GM23248 (cell line): ENCODE results near the gene C16orf78. TPM values are rescaled to one million over a fixed set of nuclear protein-coding genes. Genes with fewer than 3 reads are reported as not detected.

ENCODE experiments used
- DNase-seq: peaks from one replicate; pipeline ENCODE4 v3.0.0-alpha.2; 2015
- H2AFZ ChIP-seq: fragments of 200-600 bp; sonication (generic); 2 replicates; pipeline ENCODE4 v1.6.1; 2016; ENCODE audit warnings: antibody characterized with exemption
- H3F3A ChIP-seq: fragments of 200-600 bp; sonication (generic); 2 replicates; pipeline ENCODE4 v1.6.1; 2016; ENCODE audit warnings: mild to moderate bottlenecking, antibody characterized with exemption, mixed run types; ENCODE audit not compliant: insufficient read depth
- H3K27ac ChIP-seq: fragments of 200-600 bp; sonication (generic); 2 replicates; pipeline ENCODE4 v1.5.1; 2016; ENCODE audit warnings: mild to moderate bottlenecking
- H3K27me3 ChIP-seq: fragments of 200-600 bp; sonication (generic); replicated peaks from 2 replicates; pipeline ENCODE4 v1.6.1; 2016; ENCODE audit warnings: mild to moderate bottlenecking; ENCODE audit not compliant: insufficient read depth
- H3K36me3 ChIP-seq: fragments of 200-600 bp; sonication (generic); 2 replicates; pipeline ENCODE4 v1.6.1; 2016; ENCODE audit warnings: low read depth, mild to moderate bottlenecking
- H3K4me1 ChIP-seq: fragments of 200-600 bp; sonication (generic); 2 replicates; pipeline ENCODE4 v1.6.1; 2016; ENCODE audit warnings: mild to moderate bottlenecking; ENCODE audit not compliant: insufficient read depth
- H3K4me2 ChIP-seq: fragments of 200-600 bp; sonication (generic); one replicate; pipeline ENCODE4 v1.6.1; 2016; ENCODE audit warnings: mild to moderate bottlenecking; ENCODE audit not compliant: unreplicated experiment
- H3K4me3 ChIP-seq: fragments of 200-600 bp; sonication (generic); 2 replicates; pipeline ENCODE4 v1.5.1; 2016; ENCODE audit warnings: mild to moderate bottlenecking
- H3K79me2 ChIP-seq: fragments of 200-600 bp; sonication (generic); 2 replicates; pipeline ENCODE4 v1.6.1; 2016; ENCODE audit warnings: mild to moderate bottlenecking; ENCODE audit not compliant: insufficient read depth
- H3K9ac ChIP-seq: fragments of 200-600 bp; sonication (generic); 2 replicates; pipeline ENCODE4 v1.6.1; 2016; ENCODE audit warnings: mild to moderate bottlenecking
- H3K9me2 ChIP-seq: fragments of 200-600 bp; sonication (generic); 2 replicates; pipeline ENCODE4 v1.6.1; 2016; ENCODE audit warnings: mixed run types, mild to moderate bottlenecking, moderate library complexity; ENCODE audit not compliant: insufficient read depth
- H3K9me3 ChIP-seq: fragments of 200-600 bp; sonication (generic); one replicate; pipeline ENCODE4 v1.6.1; 2017; ENCODE audit warnings: low read depth
- H4K20me1 ChIP-seq: fragments of 200-600 bp; sonication (generic); 2 replicates; pipeline ENCODE4 v1.6.0; 2016; ENCODE audit not compliant: insufficient read depth
- EZH2 ChIP-seq: fragments of 200-600 bp; sonication (generic); IDR thresholded peaks from 2 replicates; pipeline ENCODE4 v1.6.1; 2018; ENCODE audit warnings: antibody characterized with exemption, mild to moderate bottlenecking; ENCODE audit not compliant: insufficient read depth, poor library complexity, severe bottlenecking
- EZH2phosphoT487 ChIP-seq: fragments of 200-600 bp; sonication (generic); IDR thresholded peaks from 2 replicates; pipeline ENCODE4 v1.6.1; 2018; ENCODE audit warnings: antibody characterized with exemption, moderate library complexity, mild to moderate bottlenecking, low read depth; ENCODE audit not compliant: insufficient read depth
- WGBS, 2 experiments: methylation state at CpG; one replicate each; pipeline ENCODE4 v1.1.6; 2015 to 2017; ENCODE audit warnings: low lambda C conversion rate in 2 of 2, low coverage in 1 of 2; ENCODE audit errors: missing lambda C conversion rate in 2 of 2; 5-methylcytosine and 5-hydroxymethylcytosine counted together
- in situ Hi-C: fragments of 300-500 bp; cut with MboI; formaldehyde crosslinking; loops from 2 replicates; pipeline ENCODE4 v1.15.0; 2020
- polyA plus RNA-seq: library from polyadenylated mRNA; unstranded; fragments of >200 nt; fragmentation: Nextera tagmentation; extraction: Ambion mirVana; gene quantifications from 2 replicates; pipeline ENCODE4 v1.2.1, GENCODE V29; 2016
- total RNA-seq: library from RNA; depleted of rRNA; stranded (reverse); fragments of >200 nt; shearing (Covaris generic); gene quantifications from 2 replicates; pipeline ENCODE4 v1.2.3, GENCODE V29; 2014

Gene C16orf78
- total and polyA plus RNA-seq, 2 experiments from 2014 or later: not detected

- H3K79me2 ChIP-seq: no peaks in the 10 kb centered on the region
- no peak overlapping the region for H3K9ac ChIP-seq
- H3K4me2 ChIP-seq: no peak overlapping the region
- in situ Hi-C loops: loop anchor here (5.0 kb wide), 1 partner anchor 667 kb away; no protein-coding TSS in a partner anchor
- H2AFZ ChIP-seq: no peak overlapping the region
- 52 to 55% methylated on average over 6 of the region's 6 CpGs for WGBS, 2 experiments
- no peaks in the 10 kb centered on the region for H3F3A ChIP-seq
- no peaks in the 10 kb centered on the region for H3K36me3 ChIP-seq
- H3K4me3 ChIP-seq: no peak overlapping the region
- no peaks in the 10 kb centered on the region for H4K20me1 ChIP-seq
- TF ChIP-seq EZH2phosphoT487 (no peak), EZH2 (no peak)
- DNase-seq: no peak
- no peaks in the 10 kb centered on the region for H3K9me3 ChIP-seq
- H3K27me3 ChIP-seq: no peaks in the 10 kb centered on the region
- H3K27ac ChIP-seq: no peak overlapping the region
- no peaks in the 10 kb centered on the region for H3K9me2 ChIP-seq
- no peaks in the 10 kb centered on the region for H3K4me1 ChIP-seq
These were observed 19.5 kb upstream of the C16orf78 start for GRCh38 chr16:49354101-49354500.

- Histone ChIP-seq H2AFZ (no peak overlapping the region), H3K4me1 (no peaks in the 10 kb centered on the region), H3F3A (no peaks in the 10 kb centered on the region), H3K27ac (no peak overlapping the region), H3K9me3 (no peaks in the 10 kb centered on the region), H3K9me2 (no peaks in the 10 kb centered on the region), H3K9ac (no peak overlapping the region), H3K4me3 (no peak overlapping the region), H3K79me2 (no peaks in the 10 kb centered on the region), H3K27me3 (no peaks in the 10 kb centered on the region), H3K36me3 (no peaks in the 10 kb centered on the region), H3K4me2 (no peak overlapping the region), H4K20me1 (no peaks in the 10 kb centered on the region)
- WGBS, 2 experiments: 48 to 64% methylated on average over 6 of the region's 6 CpGs
- TF ChIP-seq EZH2phosphoT487: no peak
- no peak for TF ChIP-seq EZH2
- in situ Hi-C loops: loop anchor here (5.0 kb wide), 1 partner anchor 668 kb away; no protein-coding TSS in a partner anchor
- no peak for DNase-seq
These were observed 18.6 kb upstream of the C16orf78 start for GRCh38 chr16:49354991-49355390.

GRCh38 chr16:49355933-49356665 is 17.5 kb upstream of the C16orf78 start:
- H3K36me3 ChIP-seq: no peaks in the 10 kb centered on the region
- H3K4me1 ChIP-seq: no peaks in the 10 kb centered on the region
- H3K27ac ChIP-seq: no peak overlapping the region
- no peak overlapping the region for H3K9ac ChIP-seq
- no peaks in the 10 kb centered on the region for H3K27me3 ChIP-seq
- H3F3A ChIP-seq: no peaks in the 10 kb centered on the region
- H4K20me1 ChIP-seq: no peaks in the 10 kb centered on the region
- H3K9me2 ChIP-seq: no peaks in the 10 kb centered on the region
- WGBS, 2 experiments: 18 to 19% methylated on average over 5 to 6 of the region's 6 CpGs
- H3K4me2 ChIP-seq: no peak overlapping the region
- no peak overlapping the region for H2AFZ ChIP-seq
- no peaks in the 10 kb centered on the region for H3K79me2 ChIP-seq
- H3K4me3 ChIP-seq: no peak overlapping the region
- no peak for TF ChIP-seq EZH2
- TF ChIP-seq EZH2phosphoT487: no peak
- in situ Hi-C loops: no loop called here
- H3K9me3 ChIP-seq: no peaks in the 10 kb centered on the region
- DNase-seq: peak; percentile 4

- Histone ChIP-seq H3K27ac (no peak overlapping the region), H3K27me3 (no peaks in the 10 kb centered on the region), H3K36me3 (no peaks in the 10 kb centered on the region), H4K20me1 (no peaks in the 10 kb centered on the region), H3K4me3 (no peak overlapping the region), H3K9me2 (no peaks in the 10 kb centered on the region), H3K9ac (no peak overlapping the region), H3K9me3 (no peaks in the 10 kb centered on the region), H3K4me2 (no peak overlapping the region), H2AFZ (no peak overlapping the region), H3K79me2 (no peaks in the 10 kb centered on the region), H3F3A (no peaks in the 10 kb centered on the region), H3K4me1 (no peaks in the 10 kb centered on the region)
- no peak for DNase-seq
- whole genome bisulfite sequencing, 2 experiments: 36 to 39% methylated on average over 19 to 20 of the region's 20 CpGs
- in situ Hi-C loops: no loop called here
- TF ChIP-seq EZH2phosphoT487: no peak
- no peak for TF ChIP-seq EZH2
These were observed 16.7 kb upstream of the C16orf78 start for GRCh38 chr16:49356728-49357488.
